ENCODE data around the gene MAML2. TPM values are rescaled to one million over a fixed set of nuclear protein-coding genes. Genes with fewer than 3 reads are reported as not detected.

Gene MAML2
- total and polyA plus RNA-seq, 4 donors = 0.56 to 2.1 (median 1.4) TPM

GRCh38 chr11:96218901-96219300 lies 124.1 kb downstream of the MAML2 start:
- Histone ChIP-seq H3K27me3 (ENCODE audit: control insufficient read depth in 4 of 4, insufficient read depth in 4 of 4, low read length in 3 of 4) (no peaks in the 10 kb centered on the region), H3K9me3 (ENCODE audit: control insufficient read depth in 4 of 4, low read length in 3 of 4) (no peaks in the 10 kb centered on the region), H3K27ac (ENCODE audit: low read depth in 1 of 2, low read length in 2 of 2) (no peak overlapping the region), H3K4me1 (ENCODE audit: control insufficient read depth in 4 of 4, insufficient read depth in 4 of 4, low read length in 3 of 4) (peaks cover 2 to 4% (median 3%) of the 10 kb centered on the region in 4 donors), H3K36me3 (ENCODE audit: control insufficient read depth in 4 of 4, insufficient read depth in 3 of 4, low read depth in 1 of 4, low read length in 3 of 4) (no peaks in the 10 kb centered on the region), H3K9ac (ENCODE audit: low read depth in 1 of 2, low read length in 2 of 2) (no peak overlapping the region), H3K4me3 (ENCODE audit: low read depth in 1 of 3, low read length in 3 of 3) (no peak overlapping the region)
- DNase-seq (ENCODE audit: low spot score) = no peak
- WGBS = 85% methylated on average over 3 of the region's 3 CpGs
- no peak for TF ChIP-seq SP1 (IDR thresholded peaks at IDR 0.05)
- TF ChIP-seq, protein P1, sequence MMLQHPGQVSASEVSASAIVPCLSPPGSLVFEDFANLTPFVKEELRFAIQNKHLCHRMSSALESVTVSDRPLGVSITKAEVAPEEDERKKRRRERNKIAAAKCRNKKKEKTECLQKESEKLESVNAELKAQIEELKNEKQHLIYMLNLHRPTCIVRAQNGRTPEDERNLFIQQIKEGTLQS (IDR thresholded peaks at IDR 0.05) = no peak
- no peak for TF ChIP-seq ZBTB33 (IDR thresholded peaks at IDR 0.05)
- no peak for TF ChIP-seq GABPA (IDR thresholded peaks at IDR 0.05 in 1 of 2, conservative IDR thresholded peaks at IDR 0.05 in 1 of 2)
- no peak for TF ChIP-seq HNF4A (conservative IDR thresholded peaks at IDR 0.05)
- TF ChIP-seq FOXA1 (IDR thresholded peaks at IDR 0.05) = no peak
- TF ChIP-seq MAX (IDR thresholded peaks at IDR 0.05) = no peak
- no peak for TF ChIP-seq EGR1 (IDR thresholded peaks at IDR 0.05; ENCODE audit: low read depth in 2 of 2)
- TF ChIP-seq NR2F2 (IDR thresholded peaks at IDR 0.05) = no peak
- TF ChIP-seq TAF1 (conservative IDR thresholded peaks at IDR 0.05) = no peak
- TF ChIP-seq, protein P2, sequence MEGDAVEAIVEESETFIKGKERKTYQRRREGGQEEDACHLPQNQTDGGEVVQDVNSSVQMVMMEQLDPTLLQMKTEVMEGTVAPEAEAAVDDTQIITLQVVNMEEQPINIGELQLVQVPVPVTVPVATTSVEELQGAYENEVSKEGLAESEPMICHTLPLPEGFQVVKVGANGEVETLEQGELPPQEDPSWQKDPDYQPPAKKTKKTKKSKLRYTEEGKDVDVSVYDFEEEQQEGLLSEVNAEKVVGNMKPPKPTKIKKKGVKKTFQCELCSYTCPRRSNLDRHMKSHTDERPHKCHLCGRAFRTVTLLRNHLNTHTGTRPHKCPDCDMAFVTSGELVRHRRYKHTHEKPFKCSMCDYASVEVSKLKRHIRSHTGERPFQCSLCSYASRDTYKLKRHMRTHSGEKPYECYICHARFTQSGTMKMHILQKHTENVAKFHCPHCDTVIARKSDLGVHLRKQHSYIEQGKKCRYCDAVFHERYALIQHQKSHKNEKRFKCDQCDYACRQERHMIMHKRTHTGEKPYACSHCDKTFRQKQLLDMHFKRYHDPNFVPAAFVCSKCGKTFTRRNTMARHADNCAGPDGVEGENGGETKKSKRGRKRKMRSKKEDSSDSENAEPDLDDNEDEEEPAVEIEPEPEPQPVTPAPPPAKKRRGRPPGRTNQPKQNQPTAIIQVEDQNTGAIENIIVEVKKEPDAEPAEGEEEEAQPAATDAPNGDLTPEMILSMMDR (IDR thresholded peaks at IDR 0.05; ENCODE audit: low read depth, low read length, missing input control) = no peak
- TF ChIP-seq, protein P3, sequence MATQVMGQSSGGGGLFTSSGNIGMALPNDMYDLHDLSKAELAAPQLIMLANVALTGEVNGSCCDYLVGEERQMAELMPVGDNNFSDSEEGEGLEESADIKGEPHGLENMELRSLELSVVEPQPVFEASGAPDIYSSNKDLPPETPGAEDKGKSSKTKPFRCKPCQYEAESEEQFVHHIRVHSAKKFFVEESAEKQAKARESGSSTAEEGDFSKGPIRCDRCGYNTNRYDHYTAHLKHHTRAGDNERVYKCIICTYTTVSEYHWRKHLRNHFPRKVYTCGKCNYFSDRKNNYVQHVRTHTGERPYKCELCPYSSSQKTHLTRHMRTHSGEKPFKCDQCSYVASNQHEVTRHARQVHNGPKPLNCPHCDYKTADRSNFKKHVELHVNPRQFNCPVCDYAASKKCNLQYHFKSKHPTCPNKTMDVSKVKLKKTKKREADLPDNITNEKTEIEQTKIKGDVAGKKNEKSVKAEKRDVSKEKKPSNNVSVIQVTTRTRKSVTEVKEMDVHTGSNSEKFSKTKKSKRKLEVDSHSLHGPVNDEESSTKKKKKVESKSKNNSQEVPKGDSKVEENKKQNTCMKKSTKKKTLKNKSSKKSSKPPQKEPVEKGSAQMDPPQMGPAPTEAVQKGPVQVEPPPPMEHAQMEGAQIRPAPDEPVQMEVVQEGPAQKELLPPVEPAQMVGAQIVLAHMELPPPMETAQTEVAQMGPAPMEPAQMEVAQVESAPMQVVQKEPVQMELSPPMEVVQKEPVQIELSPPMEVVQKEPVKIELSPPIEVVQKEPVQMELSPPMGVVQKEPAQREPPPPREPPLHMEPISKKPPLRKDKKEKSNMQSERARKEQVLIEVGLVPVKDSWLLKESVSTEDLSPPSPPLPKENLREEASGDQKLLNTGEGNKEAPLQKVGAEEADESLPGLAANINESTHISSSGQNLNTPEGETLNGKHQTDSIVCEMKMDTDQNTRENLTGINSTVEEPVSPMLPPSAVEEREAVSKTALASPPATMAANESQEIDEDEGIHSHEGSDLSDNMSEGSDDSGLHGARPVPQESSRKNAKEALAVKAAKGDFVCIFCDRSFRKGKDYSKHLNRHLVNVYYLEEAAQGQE (IDR thresholded peaks at IDR 0.05) = no peak
- TF ChIP-seq YY1 (IDR thresholded peaks at IDR 0.05) = no peak

GRCh38 chr11:96218006-96218405 lies 125.0 kb downstream of the MAML2 start:
- no peaks in the 10 kb centered on the region for H3K9me3 ChIP-seq (ENCODE audit: control insufficient read depth in 4 of 4, low read length in 3 of 4)
- 70% methylated on average over 5 of the region's 5 CpGs for WGBS
- peaks cover 2 to 4% (median 3%) of the 10 kb centered on the region in 4 donors for H3K4me1 ChIP-seq (ENCODE audit: control insufficient read depth in 4 of 4, insufficient read depth in 4 of 4, low read length in 3 of 4)
- no peaks in the 10 kb centered on the region for H3K27me3 ChIP-seq (ENCODE audit: control insufficient read depth in 4 of 4, insufficient read depth in 4 of 4, low read length in 3 of 4)
- H3K4me3 ChIP-seq (ENCODE audit: low read depth in 1 of 3, low read length in 3 of 3) = no peak overlapping the region
- no peak overlapping the region for H3K9ac ChIP-seq (ENCODE audit: low read depth in 1 of 2, low read length in 2 of 2)
- no peak for DNase-seq (ENCODE audit: low spot score)
- H3K36me3 ChIP-seq (ENCODE audit: control insufficient read depth in 4 of 4, insufficient read depth in 3 of 4, low read depth in 1 of 4, low read length in 3 of 4) = no peaks in the 10 kb centered on the region
- H3K27ac ChIP-seq (ENCODE audit: low read depth in 1 of 2, low read length in 2 of 2) = no peak overlapping the region
- TF ChIP-seq SP1 (IDR thresholded peaks at IDR 0.05) (no peak), EGR1 (IDR thresholded peaks at IDR 0.05; ENCODE audit: low read depth in 2 of 2) (no peak), FOXA1 (IDR thresholded peaks at IDR 0.05) (no peak), MAX (IDR thresholded peaks at IDR 0.05) (no peak), JUND (IDR thresholded peaks at IDR 0.05) (no peak), FOXA2 (IDR thresholded peaks at IDR 0.05) (no peak), RXRA (IDR thresholded peaks at IDR 0.05) (no peak), YY1 (IDR thresholded peaks at IDR 0.05) (no peak), TAF1 (conservative IDR thresholded peaks at IDR 0.05) (no peak), HNF4A (conservative IDR thresholded peaks at IDR 0.05) (no peak), GABPA (IDR thresholded peaks at IDR 0.05 in 1 of 2, conservative IDR thresholded peaks at IDR 0.05 in 1 of 2) (no peak)
- TF ChIP-seq, protein P1 (IDR thresholded peaks at IDR 0.05) = no peak
- TF ChIP-seq, protein P3 (IDR thresholded peaks at IDR 0.05) = no peak
- TF ChIP-seq, protein P2 (IDR thresholded peaks at IDR 0.05; ENCODE audit: low read depth, low read length, missing input control) = no peak

All from liver (tissue), 9 donors.